DMS153 (cell line): ENCODE data around the gene CIB4.
A peak's percentile ranks its signal among the peaks of the same experiment; 100 is the strongest.

ENCODE experiments used
- DNase-seq: peaks from one replicate; lab custom pipeline; 2025; lab: John Stamatoyannopoulos, UW

The CIB4 gene

GRCh38 chr2:26621469-26622199 is 19.5 kb downstream of the CIB4 start:
- DNase-seq, result no peak

DNA sequence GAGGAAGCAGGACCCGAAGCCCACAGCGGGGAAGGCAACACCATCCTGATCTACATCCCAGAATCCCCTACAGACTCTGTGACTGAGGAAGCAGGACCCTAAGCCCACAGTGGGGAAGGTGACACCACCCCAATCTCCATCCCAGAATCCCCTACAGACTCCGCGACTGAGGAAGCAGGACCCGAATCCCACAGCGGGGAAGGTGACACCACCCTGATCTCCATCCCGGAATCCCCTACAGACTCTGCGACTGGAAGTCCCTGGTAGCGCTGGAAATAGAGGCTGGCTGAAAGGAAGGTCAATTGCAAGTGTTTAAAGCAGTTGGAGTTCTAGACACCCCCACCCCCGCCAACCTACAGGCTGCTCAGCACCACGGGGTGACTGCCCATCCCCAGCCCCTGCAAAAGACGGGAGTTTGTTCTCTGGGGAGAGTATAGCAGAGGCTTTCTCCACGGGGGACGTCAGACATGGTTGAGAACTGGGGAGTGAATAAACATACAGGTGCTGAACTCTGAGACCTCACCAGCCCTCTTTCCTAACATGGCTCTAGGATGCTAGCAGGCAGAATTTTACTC is 21.0 kb downstream of the CIB4 start:
- no peak for DNase-seq

GRCh38 chr2:26619521-26619951 is 21.6 kb downstream of the CIB4 start:
- DNase-seq, result no peak

GRCh38 chr2:26619096-26619495 is 22.1 kb downstream of the CIB4 start:
- no peak for DNase-seq

- no peak for DNase-seq
Observed at GRCh38 chr2:26618611-26619010, 22.6 kb downstream of the CIB4 start.

DNA sequence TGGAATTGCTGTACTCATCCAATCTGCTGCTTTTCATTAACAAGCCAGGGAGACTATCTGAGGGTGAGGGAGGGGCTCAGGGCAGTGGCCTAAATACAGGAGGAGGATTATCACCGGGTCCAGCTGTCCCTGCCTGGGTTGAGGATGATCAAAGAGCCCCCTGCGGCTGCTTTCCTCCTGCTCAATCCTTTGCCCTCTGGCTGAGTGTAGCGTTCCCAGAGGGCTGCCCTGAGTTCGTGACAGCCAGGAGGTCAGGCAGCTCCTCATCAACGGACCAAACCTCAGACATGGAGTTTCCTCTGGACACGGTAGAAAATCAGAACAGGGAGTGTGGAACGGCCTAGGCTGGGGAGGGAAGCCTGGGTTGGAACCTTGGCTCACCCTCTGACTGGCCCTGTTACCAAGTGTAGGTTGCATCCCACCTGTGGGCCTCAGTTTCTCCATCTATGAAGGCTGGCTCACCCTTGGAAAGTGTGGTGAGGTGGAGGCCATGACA is 23.5 kb downstream of the CIB4 start:
- no peak for DNase-seq

DNA sequence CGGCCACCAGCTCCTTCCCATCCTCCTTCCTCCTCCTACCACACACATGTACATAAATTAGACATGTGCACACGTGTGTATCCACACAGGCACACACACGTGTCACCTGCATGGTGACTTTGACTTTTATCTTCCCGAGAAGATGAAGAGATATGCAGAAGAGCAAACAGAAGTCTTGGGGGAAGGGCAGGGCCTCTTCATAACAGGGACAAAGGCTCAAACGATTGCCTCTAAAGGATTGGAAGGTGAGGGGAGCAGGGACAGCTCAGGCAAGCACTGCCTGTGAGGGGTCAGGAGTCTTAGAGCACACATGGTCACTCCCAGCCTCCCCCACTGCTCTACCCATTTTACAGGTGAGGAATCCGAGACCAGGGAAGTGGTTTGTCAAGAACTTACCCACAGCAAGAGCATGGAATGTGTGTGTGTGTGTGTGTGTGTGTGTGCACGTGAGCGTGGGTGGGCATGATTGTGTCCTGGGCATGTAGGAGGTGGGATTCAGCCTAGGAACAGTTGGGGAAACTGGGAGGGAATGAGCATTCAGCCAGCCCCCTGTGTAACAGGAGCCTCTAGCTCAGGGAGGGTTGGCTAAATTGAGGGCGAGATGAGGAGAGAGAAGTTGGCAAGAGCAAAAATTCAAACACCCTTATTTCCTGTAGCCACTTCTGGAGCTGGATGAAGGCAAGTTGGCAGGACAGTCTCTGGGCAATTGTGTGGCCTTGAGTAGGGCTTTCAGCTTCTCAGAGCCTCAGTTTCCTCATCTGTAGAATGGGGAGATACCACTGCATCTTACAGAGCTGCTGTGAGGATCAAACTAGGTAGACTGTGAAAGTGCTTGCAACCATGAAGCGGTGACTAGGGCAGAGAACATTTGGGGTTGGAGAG is 24.2 kb downstream of the CIB4 start:
- DNase-seq, result no peak

- no peak for DNase-seq
Observed at GRCh38 chr2:26615860-26616705, 25.1 kb downstream of the CIB4 start.

GRCh38 chr2:26615336-26615859 is 25.8 kb downstream of the CIB4 start:
- DNase-seq, result no peak

DNA sequence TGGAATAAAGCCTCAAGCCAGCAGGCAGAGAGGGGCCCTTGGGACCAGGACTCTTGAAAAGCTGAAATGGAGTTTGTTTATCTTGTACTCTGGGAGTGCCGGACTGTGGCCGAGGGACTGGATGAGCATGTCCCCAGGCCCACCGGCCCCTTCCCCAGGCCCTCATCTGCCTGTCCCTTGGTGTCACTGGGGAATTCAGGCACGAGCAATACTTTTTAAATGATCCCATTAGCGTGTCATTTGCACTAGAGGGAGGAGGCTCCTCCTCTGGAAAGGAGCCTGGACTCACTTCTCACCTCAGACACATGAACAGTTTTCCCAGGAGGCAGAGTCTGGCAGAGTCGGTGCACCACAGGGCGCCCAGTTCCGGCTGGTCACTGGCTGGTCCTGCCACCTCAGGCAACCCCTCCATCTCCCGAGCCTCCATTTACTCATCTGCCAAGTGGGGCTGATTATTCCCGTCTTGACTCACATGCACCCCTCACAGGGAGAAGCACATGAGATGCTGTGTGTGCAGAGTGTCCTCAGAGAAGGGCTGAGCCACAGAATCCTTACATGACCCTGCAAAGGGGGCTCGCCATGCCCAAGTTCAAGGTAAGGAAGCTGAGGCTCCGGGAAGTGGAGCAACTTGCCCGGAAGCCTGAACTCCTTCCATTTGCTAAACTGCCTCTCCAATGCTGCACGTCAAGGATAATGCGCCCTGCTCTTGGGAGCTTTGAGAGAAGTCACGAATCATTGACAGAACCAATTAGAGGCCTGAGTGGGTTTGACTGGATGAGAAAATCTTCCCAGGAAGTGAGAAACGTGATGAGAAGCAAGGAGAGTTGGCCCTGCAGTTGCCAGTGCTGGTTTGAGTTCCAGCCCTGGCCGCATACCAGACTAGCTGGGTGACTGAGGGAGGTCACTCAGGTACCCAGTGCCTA is 26.7 kb downstream of the CIB4 start:
- DNase-seq, result no peak

DNA sequence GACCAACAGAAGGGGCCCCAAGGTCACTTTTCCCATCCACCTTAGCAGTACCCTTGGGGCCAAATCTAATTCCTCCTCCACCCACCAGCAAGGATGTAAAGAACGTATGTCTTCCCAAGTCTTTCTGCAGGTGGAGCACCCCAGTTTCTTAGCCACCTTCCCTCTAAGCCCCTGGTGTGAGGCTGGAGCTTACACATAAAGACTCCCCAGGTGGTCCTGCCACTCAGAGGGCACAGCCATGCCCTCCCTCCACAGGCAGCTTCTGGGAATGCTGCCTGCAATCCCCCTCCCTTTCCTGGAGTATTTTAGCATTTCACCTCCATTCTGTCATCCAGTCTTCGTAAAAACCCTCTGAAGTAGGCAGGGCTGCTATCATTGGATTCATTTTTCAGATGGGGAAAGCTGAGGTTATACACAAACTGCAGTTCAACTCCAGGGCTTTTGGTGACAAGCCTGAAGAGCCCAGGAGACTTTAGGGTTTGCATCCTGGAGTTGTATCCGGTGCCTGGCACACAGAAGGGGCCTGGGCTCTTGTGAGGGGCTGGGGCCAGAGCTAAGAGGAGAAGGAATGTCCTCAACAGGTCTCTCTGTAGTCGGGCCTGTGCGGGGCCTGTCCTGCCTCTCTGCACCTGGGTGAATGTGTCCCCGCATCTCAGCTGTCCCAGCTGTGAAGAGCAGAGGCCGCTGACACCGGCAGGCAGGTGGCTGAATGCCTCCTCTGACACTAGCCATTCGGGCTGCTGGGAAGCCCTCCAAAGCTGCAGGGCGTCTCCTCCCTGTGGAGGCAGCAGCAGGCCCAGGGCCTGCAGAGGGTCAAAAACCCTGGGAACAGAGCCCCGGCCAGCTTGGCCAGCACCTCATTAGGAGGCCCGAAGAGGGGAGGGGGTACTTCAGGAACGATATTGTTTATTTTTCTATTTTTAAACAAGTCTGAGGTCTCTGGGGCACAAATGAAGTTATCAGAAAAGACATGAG is 27.6 kb downstream of the CIB4 start:
- no peak for DNase-seq

DNA sequence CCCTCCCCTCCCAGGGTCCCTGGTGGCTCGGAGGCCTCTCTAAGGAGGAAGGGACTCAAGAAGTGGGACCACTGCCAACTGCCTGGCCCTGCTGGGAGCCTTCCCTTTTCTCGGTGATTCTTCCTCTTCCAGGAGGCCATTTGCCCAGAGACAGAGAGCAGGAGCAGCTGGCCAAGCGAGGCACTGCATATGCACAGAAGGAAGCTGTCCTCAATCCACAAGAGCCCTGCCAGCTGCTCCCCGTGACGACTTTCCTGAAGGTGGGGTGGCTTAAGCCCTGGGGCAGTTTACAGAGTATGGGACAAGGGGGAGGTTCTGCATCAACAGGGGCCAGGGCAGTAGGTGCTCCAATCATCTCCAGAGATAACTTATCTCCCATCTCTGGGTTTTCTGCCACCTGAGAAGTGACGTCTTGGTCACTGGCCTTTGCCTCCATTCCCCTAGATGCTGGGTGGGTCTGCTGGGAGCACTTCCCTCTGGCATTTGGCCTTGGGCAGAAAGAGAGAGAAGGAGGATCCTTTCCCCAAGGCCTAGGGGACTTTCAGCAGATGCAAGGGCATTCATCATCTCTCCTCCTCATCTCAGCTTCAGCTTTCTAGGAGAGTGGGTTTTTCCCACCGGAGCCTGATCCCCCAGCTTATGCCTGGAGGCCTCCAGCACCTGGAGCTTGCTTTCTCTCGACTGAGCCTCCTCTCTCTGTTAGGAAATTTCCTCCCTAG is 28.5 kb downstream of the CIB4 start:
- DNase-seq, result no peak

DNA sequence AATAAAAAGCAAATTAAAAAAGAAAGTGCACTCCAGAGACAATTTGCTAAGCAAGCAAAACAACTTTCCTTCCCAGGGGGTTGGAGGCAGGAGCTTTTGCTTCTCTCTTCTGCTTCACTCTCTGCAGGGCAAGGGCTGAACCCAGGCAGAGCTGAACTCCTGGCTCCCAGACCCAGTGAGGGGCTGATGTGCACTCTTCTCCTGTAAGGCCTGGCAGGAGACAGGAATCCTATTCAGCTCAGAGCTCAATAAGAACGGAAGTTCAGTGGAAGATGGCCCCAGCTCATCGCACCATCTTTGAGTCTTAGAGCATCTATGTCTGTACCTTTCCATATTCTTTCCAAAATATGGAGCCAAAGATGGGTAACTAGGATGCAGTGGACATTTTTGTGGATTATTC is 29.1 kb downstream of the CIB4 start:
- DNase-seq, result no peak

DNA sequence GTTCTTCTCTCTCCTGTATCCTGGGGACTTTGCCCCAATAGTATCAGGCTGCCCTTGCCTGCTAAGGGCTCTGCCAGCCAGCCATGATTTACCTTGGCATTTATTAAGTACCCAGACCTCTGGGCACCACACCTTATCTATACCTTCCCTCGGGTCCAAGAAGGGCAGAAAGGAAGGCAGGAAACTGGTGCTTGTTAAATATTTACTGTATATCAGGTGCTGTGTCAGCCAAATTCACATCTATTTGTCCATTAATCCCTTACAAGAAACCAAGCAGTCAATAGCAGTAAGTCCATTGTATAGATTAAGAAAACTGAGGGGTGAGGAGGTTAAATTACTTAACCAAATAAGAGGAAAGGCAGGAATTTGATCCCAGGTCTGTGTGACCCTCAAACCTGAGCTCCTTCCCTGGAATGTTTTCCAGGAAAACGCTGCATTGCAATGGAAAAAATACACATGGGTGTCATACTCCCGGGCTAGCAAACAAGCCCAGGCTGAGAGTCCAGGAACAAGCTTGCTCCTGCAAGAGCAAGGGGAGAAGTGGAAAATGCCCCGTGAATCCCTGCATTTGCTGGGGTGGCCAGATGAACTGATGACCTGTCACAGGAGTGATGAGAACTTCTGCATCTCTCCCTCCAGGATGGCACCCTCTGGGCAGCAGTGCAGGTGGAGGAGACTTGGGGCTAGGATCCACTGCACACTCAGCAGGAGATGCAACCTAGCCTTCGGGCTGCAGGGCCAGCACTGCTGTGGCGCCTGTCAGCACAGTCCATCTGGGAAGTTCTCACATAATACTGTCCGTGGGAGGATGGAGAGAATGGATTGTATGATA is 30.4 kb downstream of the CIB4 start:
- no peak for DNase-seq

DNA sequence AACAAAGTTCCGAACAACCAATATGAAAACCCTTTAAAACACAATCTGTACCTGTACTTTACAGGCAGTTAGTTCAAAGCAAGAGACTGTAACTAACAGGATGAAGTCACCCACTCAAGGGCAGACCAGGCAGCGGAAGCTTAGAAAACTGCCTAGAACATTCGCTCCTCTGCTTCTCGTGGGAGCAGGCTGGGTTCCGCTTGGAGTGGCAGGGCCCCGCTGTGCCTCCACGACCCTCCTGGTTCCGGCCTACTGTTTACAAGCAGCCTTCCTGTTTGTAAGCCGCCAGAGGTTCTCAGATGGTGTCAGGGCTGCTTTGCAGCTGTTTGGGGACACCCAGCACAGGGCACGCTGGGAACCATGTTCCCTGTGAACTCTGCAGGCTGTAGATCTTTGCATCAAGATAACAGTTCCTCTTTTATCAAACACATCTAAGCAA is 31.3 kb downstream of the CIB4 start:
- DNase-seq, result peak; percentile 12

GRCh38 chr2:26609205-26609631 is 31.9 kb downstream of the CIB4 start:
- no peak for DNase-seq

DNA sequence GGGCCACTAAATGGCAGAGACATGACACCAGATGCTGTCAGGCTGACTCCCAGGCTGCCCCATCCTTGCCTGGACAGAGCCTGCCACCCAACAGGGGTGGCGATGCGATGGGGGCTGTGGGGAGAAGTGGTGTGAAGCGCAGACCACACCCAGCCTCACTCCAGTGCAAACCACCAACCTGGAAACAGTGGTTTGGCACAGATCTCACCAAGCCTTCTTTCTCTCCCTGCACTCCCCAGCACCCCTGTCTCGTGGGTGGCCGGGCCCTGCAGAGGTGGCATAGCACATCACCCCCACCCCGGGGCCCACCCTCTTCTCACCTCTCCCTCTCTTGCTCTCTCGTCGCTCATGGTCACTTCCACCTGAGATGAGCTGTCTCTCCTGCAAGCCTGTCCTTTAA is 32.6 kb downstream of the CIB4 start:
- DNase-seq, result no peak

GRCh38 chr2:26607698-26608097 is 33.5 kb downstream of the CIB4 start:
- no peak for DNase-seq
